ENCODE data around the gene ATP4B.

GRCh38 chr13:113609616-113610015 lies 48.4 kb downstream of the ATP4B start:
- TF ChIP-seq CTCF (optimal IDR thresholded peaks at IDR 0.05 in 1 of 3, IDR thresholded peaks at IDR 0.05 in 1 of 3, conservative IDR thresholded peaks at IDR 0.05 in 1 of 3; ENCODE audit: extremely low read depth in 1 of 3, insufficient read depth in 2 of 3, low read length in 3 of 3) (no peak), EZH2 (IDR thresholded peaks at IDR 0.05; ENCODE audit: low read length) (no peak)

All from keratinocyte (primary cell).